HG02678 (cell line): Measurements from ENCODE around the gene CCDC186.
"Not testable (repeated sequence)": the region's sequence is repeated elsewhere in the genome, so short reads cannot be mapped to it uniquely, and the experiment has no call there.

Experiments
- ATAC-seq: cut with Tn5 transposase; IDR thresholded peaks from one replicate; pipeline ENCODE4 v1.9.1; 2021; ENCODE audit warnings: mild to moderate bottlenecking, moderate library complexity; ENCODE audit not compliant: unreplicated experiment

The CCDC186 gene

DNA sequence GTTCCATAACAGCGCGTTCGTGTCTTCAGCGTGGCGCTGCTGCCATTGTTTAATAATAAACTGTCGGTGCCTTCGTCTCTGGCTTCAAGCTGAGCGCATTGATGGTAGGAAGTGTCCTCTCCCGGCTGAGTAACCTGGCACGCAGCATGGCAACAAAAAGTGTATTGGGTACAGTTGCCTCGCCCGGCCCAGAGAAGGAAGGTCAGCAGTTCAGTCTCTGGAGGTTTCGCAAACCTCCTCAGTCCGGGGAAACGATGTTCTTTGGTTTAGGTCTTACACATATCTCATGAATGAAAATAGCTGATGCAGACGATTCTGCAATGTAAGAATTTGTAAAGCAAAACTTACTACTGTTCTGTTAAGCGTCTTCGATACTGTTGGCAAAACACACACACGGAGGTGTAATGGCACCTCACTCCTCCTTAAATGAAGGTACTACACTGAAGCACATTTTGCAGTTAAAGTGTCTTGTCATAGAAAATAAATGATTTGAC is 739 bp upstream of the CCDC186 start:
- no peak for ATAC-seq

GRCh38 chr10:114173603-114173920 is 441 bp downstream of the CCDC186 start:
- ATAC-seq: no peak

DNA sequence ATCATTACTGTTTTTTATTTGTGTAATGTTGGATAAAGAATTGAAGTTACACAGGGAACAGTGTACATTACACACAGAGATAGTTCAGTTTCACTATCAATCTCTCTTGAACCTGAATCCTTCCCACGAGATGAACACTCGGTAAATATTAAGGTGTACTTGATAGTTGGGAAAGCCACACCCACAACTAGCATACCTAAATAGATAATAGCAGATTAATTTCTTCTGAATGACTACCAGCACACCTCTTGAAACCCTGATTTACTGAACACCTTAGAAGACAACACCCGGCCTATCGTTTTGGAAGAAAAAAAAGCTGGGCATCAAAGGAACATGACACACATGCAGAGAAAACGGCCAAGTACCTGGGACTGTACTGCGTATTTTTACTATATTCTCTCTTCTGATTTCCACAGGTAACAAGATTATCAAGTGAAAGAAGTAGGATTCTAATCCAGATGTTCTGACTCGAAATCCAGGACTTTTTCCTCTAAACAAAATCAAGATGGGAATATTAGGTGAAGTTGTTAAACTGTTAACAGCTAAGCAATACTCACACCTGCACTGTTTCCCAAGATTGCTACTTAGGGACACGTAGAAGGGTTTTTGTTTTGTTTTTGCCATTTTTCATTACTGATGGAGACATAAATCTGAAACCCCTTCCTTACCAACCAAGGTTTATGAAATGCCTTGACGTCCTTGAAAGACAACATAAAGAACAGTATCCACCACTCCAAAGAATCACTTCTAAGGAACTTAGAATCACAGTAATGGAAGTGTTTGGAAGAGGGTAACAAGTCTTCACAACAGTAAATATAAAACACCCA is 1.0 kb downstream of the CCDC186 start:
- no peak for ATAC-seq

DNA sequence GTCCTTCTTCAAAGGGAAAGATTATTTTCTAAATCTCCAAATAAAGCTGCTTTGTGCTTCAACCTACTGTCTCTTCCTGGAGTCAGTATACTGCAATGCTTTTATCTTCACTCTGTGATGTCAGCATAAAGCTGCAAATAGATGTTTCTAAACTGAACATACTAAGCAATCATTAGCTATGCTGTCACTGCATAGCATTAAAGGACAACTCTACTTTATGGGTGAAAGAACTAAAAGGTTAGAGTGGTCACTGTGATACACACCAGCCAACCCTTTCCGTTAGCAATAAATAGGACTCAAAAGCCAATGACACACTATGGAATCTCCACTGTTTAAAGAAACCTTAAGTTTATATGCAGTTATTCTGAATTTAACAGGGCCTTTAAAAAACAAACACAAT is 1.8 kb downstream of the CCDC186 start:
- ATAC-seq: no peak

DNA sequence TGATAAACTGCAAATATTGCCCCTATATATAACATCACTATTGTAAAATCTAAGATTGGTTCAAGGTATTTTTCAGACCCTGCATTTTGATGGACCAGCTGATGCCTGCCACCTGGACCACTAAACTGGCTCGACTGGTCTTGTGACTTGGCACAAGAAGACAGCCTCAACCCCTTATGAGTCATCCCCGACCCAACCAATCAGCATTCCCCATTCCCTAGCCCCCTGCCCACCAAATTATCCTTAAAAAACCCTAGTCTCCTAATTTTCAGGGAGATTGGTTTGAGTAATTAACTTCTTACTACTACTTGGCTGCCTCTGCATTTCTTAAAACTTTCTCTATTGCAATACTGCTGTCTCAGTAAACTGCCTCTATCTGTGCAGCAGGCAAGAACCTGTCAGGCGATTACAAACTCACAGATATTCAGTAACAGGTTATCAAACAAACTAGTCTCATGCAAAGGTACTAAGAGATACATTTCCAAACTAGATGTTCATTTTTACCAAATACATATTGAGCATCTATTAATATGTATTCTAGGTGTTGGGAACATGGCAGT is 5.5 kb downstream of the CCDC186 start:
- no peak for ATAC-seq

DNA sequence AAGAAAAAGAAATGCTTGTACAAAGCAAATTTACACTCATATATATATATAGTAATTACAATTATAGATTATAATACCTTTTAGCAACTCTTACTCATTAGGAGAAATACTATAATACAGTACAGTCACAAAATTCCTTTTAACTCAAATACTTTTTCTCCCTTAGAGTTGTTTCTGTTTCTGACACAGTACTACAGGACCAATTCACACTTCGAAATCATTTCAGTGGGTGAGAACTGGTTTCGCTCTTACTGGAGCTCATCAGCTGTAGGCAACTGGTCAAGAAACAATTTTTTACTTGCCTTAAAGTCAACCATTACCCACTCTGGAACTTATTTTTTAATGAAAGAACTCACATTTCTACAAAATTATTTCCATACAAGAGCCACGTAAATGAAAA is 6.0 kb downstream of the CCDC186 start:
- ATAC-seq: no peak

- no peak for ATAC-seq
These were observed 7.5 kb downstream of the CCDC186 start for GRCh38 chr10:114166494-114166893.

GRCh38 chr10:114166043-114166442 is 8.0 kb downstream of the CCDC186 start:
- no peak for ATAC-seq

DNA sequence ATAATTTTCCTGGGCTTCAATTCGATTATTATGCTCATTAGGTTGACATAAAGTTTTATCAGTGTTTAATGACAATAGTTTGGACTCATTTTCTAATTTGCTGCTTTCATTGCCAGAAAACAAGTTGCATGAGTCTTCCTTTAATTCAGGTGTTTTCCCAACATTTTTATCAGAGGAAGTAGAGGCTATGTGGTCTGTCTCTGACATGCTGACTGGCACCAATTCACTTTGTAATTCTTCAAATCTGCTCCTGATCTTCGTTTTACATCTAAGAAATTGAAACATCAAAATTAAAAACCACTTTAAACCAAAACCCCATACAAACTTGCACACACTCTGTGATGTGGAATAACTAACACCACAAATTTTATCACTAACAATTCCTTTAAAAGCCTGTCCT is 10.9 kb downstream of the CCDC186 start:
- no peak for ATAC-seq

GRCh38 chr10:114157912-114158311 is 16.1 kb downstream of the CCDC186 start:
- no peak for ATAC-seq

- no peak for ATAC-seq
These were observed 22.1 kb downstream of the CCDC186 start for GRCh38 chr10:114151892-114152291.

GRCh38 chr10:114151486-114151885 is 22.5 kb downstream of the CCDC186 start:
- no peak for ATAC-seq

DNA sequence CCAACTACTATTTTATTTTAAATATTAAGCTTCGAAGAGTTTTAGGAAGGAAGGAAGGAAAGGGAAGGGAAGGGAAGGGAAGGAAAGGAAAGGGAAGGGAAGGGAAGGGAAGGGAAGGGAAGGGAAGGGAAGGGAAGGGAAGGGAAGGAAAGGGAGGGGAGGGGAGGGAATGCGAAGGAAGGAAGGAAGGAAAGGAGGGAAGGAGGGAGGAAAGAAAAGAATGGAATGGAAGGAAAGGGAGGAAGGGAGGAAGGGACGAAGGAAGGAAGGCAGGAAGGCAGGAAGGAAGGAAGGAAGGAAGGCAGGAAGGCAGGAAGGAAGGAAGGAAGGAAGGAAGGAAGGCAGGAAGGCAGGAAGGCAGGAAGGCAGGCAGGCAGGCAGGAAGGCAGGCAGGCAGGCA is 24.5 kb downstream of the CCDC186 start:
- not testable (repeated sequence) for ATAC-seq

DNA sequence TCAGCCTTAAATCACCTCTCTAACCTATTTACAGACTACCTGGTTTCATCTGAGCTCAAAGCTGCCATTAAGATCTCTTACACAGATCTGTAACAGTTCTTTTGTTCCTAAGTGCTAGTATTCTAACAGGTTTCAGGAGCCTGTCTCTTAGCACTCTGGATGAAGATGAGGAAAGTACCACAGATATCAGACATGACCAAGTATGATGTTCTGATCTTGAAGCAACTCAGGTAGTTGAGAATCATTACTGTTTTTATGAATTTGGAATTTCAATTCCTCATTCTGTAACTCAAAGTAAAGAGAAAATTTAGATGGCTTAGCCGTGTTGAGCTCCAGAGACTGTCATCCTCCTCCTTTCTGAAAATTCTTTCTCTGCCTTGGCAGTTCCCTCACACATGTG is 30.8 kb downstream of the CCDC186 start:
- ATAC-seq: no peak

GRCh38 chr10:114142018-114142417 is 32.0 kb downstream of the CCDC186 start:
- no peak for ATAC-seq

DNA sequence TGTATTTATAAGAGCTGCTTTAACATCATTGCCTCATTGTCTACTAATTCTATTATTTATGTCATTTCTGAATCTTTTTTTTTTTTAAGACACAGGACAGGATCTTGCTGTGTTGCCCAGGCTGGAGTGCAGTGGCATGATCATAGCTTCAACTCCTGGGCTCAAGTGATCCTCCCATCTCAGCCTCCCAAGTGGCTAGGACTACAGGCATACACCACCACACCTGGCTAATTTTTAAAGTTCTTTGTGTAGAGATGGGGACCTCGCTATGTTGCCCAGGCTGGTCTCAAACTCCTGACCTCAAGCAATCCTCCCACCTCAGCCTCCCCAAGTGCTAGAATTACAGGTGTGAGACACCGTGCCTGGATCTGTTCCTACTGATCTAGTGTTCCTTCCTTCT is 33.2 kb downstream of the CCDC186 start:
- ATAC-seq: not testable (repeated sequence)

DNA sequence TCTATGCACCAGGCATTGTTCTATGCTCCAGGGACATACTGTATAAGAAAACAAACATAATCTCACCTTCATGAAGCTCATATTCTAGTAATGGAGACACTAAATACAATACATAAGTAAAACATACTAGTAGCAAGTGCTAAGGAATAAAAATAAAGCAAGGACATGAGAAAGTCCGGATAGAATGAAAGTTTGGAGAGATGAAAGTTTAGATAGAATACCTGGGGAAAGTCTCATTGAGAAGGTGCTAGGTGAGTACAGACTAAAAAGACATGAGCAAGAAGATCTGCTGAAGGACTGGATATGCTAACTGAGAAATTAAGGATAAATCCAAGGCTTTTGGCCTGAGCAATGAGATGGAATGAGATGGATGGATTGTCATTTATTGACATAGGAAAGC is 34.0 kb downstream of the CCDC186 start:
- ATAC-seq: no peak

DNA sequence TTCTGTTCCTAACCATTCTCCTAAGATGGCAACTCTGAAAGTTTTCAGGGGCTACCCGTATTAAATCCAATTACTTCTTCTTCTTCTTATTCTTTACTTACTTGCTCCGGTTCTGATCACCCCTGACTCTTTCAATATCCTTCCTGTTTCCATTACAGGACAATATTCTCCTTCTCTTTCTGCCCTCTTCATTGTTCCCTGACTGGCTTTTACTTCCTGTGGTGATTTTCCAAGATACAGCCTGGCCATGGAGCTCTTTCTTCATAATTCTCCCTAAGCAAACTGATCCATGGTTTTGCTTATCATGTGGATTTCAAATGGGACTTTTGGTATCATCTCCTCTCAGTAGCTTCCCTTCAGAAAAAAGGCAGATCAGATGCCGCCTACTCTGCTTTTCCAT is 35.4 kb downstream of the CCDC186 start:
- no peak for ATAC-seq

DNA sequence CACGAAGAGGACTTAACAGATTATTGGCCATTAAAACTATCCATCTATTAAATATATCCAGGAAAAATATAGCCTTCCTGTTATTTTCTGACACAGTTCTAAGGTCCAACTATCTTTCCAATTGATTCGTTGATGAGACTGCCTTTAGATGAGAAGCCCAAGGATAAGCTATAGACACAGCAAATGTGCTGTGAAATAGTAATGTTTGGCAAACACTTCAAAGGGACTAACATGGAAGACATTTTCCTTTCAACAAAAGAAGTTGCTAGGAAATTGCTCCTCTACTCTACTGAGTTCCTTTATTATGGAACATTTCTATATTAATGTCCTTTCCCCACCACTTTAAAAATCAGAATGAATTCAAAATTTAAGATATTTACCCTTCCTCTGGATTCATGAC is 38.5 kb downstream of the CCDC186 start:
- no peak for ATAC-seq

DNA sequence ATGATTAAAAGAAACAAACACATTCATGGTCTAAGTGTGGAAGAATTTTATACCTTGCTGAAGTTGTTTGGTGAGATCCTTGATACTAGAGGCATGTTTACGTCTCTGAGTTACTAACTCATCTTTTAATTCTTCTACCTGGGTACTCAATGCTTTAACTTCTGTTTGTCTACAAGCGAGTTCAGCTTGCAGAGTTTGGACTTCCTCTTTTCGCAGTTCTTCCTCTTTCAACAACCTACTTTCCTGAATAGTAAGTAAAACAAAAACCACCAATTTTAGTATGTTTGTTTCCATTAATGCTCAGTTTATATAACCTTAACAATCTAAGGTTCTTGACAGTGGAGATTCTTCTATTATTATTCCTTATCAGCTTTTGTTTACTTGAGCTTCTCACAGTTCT is 42.9 kb downstream of the CCDC186 start:
- ATAC-seq: peak; percentile 78

DNA sequence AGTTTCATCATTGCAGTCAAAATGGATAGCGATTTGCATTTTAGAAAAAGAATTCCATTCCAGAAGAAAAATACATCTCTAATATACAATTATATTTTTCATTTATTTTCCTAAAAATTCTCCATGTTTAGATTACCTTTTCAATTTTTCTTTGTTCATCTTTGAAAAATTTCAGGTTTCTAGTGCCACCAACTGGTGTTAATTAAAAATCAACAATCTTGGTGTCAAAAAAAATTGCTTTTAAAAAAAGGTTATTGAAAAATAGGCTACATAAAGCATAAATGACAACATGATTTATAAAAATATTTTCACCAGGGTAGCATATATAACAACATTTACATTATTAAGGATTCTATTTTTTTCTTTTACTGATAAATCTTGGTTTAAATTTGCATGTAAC is 53.0 kb downstream of the CCDC186 start:
- no peak for ATAC-seq

DNA sequence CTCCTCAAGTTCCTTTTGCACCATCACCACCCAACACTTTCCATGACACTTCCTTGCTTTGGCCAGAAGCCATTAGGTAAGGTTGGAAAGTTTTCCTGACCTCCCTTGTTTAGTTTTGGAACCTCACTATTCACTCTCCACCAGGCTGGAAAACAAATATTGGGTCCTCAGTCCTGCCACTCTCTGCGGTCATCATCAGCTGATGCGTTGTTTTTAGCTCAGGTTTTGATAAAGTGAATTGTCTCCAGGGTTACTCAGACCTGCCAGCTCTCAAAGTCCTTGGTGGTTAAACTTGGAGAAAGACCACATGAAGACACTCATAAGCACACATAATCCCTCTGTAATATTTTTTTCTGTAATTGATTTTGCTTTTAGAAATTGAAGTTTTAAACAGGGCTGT is 55.5 kb downstream of the CCDC186 start:
- ATAC-seq: no peak

- ATAC-seq: no peak
These were observed 56.3 kb downstream of the CCDC186 start for GRCh38 chr10:114117728-114118127.
